GM21528 (cell line): ENCODE data around the gene ALDH1B1.

ENCODE experiments used
- ATAC-seq: cut with Tn5 transposase; IDR thresholded peaks from one replicate; pipeline ENCODE4 v1.9.1; 2021; ENCODE audit warnings: mild to moderate bottlenecking, moderate library complexity; ENCODE audit not compliant: unreplicated experiment, low FRiP score

ALDH1B1 gene

DNA sequence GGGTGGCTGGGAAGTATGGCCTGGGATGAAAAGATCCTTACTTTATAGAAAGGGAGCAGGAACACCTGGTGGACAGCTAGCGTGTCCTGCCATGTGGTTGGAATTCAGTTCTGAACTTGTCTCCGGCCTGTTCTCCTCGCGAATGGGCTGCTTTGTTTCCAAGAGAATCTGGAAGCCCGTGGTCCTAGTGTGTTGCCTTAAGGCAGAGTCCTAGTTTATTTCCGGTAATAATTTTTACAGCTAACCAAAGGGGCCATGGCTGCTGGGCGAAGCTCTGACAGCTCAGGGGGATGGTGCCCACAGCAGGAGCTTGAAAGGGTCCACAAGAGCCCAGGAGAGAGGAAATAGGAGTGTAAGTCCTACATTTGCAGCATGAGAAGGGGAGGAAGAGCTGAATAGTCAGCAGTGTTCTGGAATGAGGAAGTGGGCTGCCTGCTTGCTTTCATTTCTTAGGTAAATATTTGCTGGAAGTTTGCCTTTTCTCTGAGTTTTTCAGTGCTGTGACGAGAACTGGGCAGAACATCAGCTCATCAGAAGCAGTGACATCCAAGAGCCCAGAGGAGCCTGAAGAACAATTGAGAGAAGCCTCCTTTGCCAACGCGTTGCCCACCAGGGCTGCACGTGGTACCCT lies 44.8 kb downstream of the ALDH1B1 start:
- no peak for ATAC-seq

DNA sequence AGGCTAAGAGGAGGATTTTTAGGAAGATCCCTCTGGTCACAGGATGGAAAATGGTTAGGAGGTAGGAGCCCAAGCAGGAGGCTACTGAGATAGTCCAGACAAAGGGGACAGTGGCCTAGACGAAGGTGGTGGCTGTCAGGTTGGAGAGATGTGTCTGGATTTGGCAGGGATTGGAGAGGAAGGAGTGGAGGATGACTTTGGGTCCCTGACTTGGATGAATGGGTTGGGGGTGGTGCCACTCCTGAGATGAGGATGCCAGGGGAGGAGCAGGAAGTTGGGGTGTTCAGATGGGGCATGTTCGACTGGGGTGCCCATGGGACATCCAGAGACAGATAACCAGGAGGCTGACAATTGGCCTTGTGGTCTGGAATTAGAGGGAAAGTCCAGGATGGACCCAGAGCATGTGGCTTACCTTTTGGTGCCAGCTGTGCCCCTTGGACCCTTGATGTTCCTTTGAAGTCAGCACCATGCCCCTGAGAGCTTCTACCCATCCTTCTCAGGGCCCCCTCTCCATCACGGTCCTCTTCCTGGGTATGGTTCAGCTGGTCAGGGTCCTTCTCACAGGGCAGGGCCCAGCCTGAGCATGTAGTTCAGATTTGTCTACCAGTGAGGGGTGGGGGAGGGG lies 46.9 kb downstream of the ALDH1B1 start:
- ATAC-seq, result no peak

DNA sequence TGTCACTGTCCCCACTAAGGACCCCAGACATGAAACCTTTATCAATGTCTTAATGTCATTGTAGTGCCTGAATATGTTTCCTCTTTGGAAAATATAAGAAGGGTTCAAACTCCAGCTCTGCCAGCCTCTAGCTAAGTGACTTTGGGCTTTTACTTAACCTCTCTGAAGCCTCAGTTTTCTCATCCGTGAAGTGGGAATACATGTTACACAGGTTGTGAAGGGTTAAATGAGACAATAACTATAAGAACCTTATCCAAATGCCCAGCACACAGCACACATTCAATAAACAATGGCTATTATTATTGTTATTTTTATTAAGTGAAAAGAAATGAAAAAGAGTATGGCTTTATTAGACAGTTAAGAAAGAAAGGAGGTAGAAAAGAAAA lies 47.4 kb downstream of the ALDH1B1 start:
- no peak for ATAC-seq

DNA sequence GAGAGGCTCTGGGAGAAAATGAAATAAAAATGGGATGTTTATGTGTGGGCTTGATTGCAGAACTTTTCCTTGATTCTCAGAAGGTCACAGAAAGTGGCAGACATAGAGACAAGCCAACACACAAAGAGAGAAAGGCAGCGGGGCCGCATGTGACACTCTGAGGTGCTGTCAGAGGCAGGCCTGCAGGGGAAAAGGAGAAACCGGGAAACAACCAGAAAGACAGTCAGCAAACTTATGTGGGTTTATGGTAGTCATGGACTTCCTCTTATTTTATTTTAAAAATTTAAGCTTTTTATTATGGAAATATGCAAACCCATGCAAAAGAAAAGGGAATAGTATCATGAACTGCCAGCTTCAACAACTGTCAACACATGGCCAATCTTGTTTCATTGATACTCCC lies 48.0 kb downstream of the ALDH1B1 start:
- no peak for ATAC-seq

DNA sequence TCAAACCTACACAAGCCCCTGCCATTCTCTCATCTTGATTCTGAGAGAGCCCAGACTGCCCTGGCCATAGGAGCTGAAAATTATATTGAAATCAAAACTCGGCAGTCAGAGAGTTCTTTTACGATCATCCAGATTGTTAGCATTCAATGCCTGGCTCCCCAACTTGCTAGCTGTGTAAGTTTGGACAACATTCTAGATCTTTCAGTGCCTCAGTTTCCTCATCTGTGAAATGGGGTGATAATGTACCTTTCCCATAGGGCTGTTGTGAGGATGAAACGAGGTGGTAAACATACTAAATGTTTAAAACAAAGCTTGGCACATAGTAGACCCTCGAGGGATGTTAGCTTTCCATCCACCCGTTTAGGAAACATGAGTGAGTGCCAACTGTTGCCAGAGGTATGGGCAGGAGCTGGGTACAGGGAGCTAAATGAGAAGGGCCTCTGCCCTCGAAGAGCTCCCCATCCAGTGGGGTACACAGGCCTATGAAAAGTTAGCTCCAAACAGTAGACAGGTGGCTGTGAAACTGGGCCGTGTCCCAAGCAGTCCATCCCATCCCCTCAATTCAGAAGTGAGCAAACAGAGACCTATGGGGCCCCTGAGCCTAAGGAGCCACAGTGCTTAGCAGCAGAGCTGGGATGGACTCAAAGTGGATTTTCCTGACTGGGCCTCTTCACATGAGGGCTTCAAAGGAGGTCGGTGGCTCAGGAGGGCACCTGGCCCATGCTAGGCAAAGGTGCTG lies 49.0 kb downstream of the ALDH1B1 start:
- ATAC-seq, result no peak

DNA sequence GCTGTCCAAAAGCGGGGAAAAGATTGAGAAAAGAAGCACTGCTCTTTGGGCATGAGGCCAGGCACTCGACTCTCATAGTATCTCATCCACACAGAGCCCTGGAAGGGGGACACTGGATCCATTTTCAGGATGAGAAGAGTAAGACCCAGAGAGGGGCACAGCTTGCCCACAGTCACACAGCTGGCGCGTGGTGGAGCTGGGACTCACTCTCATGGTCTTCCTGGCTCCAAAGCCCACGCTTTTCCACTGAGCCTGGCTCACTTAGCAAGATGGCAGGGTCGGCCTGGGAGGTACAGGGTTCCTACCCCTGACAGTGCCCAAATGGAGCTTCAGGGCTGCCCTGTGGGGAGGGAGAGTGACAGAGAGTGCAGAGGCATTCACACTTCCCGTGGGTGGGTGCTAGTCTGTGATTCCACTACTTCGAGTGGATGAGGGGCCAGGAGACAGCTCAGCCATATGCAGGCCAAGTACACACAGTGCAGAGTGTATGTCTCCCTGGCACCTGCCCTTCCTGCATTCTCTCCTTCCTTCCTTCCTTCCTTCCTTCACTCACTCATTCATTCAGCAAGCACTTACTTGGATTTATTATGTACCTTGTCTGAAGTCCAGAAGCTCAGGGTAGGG lies 50.1 kb downstream of the ALDH1B1 start:
- ATAC-seq, result no peak

DNA sequence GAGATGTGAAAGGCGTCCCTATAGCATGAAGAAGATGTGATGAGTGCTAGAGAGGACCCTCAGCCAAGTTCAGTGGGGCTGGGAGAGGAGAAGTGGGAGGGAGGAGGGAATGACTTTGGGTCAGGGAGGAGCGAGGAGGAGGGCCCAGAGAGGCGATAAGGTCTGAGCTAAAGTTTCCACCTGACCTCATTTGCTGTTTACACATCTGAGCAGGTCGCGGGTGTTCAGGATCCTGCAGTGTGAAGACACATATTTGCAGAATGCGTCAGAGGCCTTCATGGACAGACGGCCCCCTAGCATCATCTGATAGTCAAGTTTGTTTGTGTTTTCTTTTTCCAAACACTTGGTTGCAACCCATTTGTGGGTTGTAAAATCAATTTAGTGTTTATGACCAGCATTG lies 50.7 kb downstream of the ALDH1B1 start:
- ATAC-seq, result no peak

DNA sequence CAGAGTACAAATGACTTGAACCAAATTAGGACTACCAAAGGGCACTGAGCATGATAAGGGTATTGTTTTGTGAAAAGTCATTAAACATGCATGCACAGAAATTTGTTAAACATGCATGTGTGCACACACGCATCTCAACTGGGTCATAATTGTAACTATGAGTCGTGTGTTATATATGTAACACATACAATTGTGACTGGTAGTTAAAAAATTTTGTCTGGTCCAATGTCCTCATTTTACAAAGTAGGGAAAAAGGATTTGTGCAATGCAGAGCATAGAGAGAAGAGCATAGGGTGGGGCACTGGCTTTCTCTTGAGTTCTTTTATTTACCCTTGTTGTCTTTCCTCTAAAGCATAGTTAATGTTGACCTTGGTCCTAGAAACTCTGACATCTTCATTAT lies 51.1 kb downstream of the ALDH1B1 start:
- ATAC-seq, result no peak

DNA sequence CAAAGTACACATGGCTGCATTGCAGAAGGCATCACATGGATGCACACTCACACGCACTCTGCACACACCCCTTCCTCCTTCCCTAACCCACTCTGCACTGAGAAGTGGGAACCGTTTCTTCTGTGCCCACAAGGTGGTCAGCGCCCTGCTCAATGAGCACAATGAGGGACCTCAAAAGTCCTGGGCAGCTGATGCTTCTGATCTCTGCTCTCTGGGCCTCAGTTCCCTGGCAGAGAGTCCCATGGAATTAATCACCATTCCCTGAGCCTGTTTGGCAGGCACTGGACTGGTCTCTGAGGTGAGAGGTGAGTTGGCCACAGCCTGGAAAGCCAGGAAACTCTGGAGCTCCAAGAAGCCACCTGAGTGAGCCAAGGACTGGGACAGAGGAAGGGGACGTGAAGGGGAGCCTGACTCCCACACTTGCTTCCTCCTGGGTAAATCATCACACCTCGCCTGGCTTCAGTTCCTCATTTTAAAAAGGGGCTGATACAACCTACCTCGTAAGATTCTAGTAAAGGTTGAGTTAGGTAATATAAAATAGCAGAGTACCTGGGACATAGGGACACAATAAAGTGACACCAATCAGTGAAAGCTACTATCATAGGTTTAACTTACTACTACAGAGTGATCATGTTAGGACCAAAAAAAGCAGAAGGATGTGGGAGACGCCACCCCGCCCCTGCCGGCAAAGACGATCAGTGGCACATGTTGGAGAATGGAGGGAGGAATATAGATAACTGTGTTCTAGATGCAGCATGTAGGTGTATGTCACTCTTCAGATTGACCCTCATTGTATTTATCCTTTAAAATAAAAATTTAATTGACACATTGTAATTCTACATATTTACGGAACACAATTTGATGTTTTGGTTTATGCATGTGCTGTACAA lies 52.9 kb downstream of the ALDH1B1 start:
- ATAC-seq, result peak; percentile 93

DNA sequence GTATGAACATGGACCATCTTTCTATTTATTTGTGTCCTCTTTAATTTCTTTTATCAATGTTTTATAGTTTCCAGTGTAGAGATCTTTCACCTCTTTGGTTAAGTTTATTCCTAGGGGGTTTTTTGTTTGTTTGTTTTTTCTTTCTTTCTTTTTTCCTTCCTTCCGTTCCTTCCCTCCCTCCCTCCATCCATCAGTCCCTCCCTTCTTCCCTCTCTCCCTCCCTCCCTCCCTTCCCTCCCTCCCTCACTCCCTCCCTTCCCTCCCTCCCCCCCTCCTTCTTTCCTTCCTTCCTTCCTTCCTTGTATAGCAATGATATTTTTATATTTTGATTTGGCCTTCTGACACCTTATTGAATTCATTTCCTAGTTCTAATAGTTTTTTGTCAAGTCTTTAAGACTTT lies 55.2 kb downstream of the ALDH1B1 start:
- ATAC-seq, result no peak
